Stomach (tissue), 4 donors: Measurements from ENCODE around the gene OR52H1.

Experiments used
- POLR2A ChIP-seq, 4 donors: fragments of 450-650 bp; IDR thresholded peaks; one replicate each; pipeline ENCODE4 v1.6.1; 2016; ENCODE audit warnings: antibody characterized with exemption in 4 of 4, control low read depth in 2 of 4, mild to moderate bottlenecking in 1 of 4, moderate library complexity in 1 of 4
- TF ChIP-seq, protein P1 (sequence below), 7 experiments: fragments of 450-650 bp in 4 of 7; fragments of 200-600 bp in 3 of 7; sonication (generic) in 3 of 7; IDR thresholded peaks; one replicate each; pipeline ENCODE4 v1.5.1; 2016 to 2019; ENCODE audit warnings: antibody characterized with exemption in 7 of 7, control low read depth in 2 of 7, mild to moderate bottlenecking in 1 of 7

DNA sequence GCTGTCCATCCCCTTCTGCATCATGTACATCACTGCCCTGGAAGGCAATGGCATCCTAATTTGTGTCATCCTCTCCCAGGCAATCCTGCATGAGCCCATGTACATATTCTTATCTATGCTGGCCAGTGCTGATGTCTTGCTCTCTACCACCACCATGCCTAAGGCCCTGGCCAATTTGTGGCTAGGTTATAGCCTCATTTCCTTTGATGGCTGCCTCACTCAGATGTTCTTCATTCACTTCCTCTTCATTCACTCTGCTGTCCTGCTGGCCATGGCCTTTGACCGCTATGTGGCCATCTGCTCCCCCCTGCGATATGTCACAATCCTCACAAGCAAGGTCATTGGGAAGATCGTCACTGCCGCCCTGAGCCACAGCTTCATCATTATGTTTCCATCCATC lies 32.7 kb upstream of the OR52H1 start:
- TF ChIP-seq, protein P1, sequence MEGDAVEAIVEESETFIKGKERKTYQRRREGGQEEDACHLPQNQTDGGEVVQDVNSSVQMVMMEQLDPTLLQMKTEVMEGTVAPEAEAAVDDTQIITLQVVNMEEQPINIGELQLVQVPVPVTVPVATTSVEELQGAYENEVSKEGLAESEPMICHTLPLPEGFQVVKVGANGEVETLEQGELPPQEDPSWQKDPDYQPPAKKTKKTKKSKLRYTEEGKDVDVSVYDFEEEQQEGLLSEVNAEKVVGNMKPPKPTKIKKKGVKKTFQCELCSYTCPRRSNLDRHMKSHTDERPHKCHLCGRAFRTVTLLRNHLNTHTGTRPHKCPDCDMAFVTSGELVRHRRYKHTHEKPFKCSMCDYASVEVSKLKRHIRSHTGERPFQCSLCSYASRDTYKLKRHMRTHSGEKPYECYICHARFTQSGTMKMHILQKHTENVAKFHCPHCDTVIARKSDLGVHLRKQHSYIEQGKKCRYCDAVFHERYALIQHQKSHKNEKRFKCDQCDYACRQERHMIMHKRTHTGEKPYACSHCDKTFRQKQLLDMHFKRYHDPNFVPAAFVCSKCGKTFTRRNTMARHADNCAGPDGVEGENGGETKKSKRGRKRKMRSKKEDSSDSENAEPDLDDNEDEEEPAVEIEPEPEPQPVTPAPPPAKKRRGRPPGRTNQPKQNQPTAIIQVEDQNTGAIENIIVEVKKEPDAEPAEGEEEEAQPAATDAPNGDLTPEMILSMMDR (IDR thresholded peaks at IDR 0.05) = no peak
- no peak for TF ChIP-seq POLR2A (IDR thresholded peaks at IDR 0.05)
